CD4-positive, alpha-beta T cell treated with Interleukin-10 for 1 hour (primary cell): ENCODE data around the gene EBF4.
"Not testable (repeated sequence)": the region's sequence is repeated elsewhere in the genome, so short reads cannot be mapped to it uniquely, and the experiment has no call there.

ENCODE experiments used
- DNase-seq: peaks from one replicate; pipeline ENCODE4 v3.0.0-alpha.2; 2020

EBF4 gene

GRCh38 chr20:2798095-2798805 is 105.7 kb downstream of the EBF4 start:
- no peak for DNase-seq

- no peak for DNase-seq
Observed at GRCh38 chr20:2798814-2799213, 106.2 kb downstream of the EBF4 start.

- no peak for DNase-seq
Observed at GRCh38 chr20:2799271-2799670, 106.7 kb downstream of the EBF4 start.

- no peak for DNase-seq
Observed at GRCh38 chr20:2799688-2800520, 107.3 kb downstream of the EBF4 start.

GRCh38 chr20:2800521-2801285 is 108.1 kb downstream of the EBF4 start, which contains the start of gene CPXM1:
Gene CPXM1 (minus strand): TSS chr20:2800627. CDS start chr20:2800572, 55 bp downstream.
- no peak for DNase-seq

- no peak for DNase-seq
Observed at GRCh38 chr20:2801286-2801728, 108.7 kb downstream of the EBF4 start.

GRCh38 chr20:2804041-2804828 is 111.7 kb downstream of the EBF4 start:
- DNase-seq = no peak

- no peak for DNase-seq
Observed at GRCh38 chr20:2804852-2805688, 112.5 kb downstream of the EBF4 start.

GRCh38 chr20:2805689-2806350 is 113.2 kb downstream of the EBF4 start:
- no peak for DNase-seq

- DNase-seq = no peak
Observed at GRCh38 chr20:2806351-2806701, 113.7 kb downstream of the EBF4 start.

- no peak for DNase-seq
Observed at GRCh38 chr20:2807019-2807418, 114.4 kb downstream of the EBF4 start.

GRCh38 chr20:2807929-2808328 is 115.3 kb downstream of the EBF4 start:
- not testable (repeated sequence) for DNase-seq

GRCh38 chr20:2809690-2810089 is 117.1 kb downstream of the EBF4 start:
- DNase-seq = no peak
